PC-9 (cell line): ENCODE data around the gene CKAP2L.

Source experiments
- EZH2 ChIP-seq: fragments of 200-600 bp; sonication (generic); IDR thresholded peaks from 2 replicates; pipeline ENCODE4 v1.8.0; 2017; ENCODE audit warnings: antibody characterized with exemption, low read depth
- TF ChIP-seq, protein P1 (sequence below): fragments of 200-600 bp; sonication (generic); conservative IDR thresholded peaks from 2 replicates; pipeline ENCODE4 v1.6.1; 2017; ENCODE audit warnings: mixed run types, antibody characterized with exemption, mild to moderate bottlenecking, moderate library complexity

DNA sequence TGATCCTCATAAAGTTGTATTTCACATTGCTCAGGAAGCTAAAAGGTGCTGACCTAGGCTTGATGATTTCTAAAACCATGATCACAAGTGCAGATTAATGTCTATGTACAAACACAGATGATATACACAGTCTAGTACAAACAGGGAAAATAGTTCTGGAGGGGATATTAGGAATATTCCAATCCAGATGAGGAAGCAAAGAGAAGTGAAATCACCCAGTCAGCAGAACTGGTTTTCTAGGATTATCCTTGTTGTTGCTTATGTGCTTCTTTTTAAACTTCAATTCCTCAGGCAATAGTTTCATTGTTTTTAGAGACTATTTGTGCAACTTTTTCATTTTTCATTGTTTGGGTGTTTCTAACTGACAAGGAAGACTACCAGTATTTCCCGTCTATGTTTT is 15.2 kb upstream of the CKAP2L start:
- TF ChIP-seq, protein P1, sequence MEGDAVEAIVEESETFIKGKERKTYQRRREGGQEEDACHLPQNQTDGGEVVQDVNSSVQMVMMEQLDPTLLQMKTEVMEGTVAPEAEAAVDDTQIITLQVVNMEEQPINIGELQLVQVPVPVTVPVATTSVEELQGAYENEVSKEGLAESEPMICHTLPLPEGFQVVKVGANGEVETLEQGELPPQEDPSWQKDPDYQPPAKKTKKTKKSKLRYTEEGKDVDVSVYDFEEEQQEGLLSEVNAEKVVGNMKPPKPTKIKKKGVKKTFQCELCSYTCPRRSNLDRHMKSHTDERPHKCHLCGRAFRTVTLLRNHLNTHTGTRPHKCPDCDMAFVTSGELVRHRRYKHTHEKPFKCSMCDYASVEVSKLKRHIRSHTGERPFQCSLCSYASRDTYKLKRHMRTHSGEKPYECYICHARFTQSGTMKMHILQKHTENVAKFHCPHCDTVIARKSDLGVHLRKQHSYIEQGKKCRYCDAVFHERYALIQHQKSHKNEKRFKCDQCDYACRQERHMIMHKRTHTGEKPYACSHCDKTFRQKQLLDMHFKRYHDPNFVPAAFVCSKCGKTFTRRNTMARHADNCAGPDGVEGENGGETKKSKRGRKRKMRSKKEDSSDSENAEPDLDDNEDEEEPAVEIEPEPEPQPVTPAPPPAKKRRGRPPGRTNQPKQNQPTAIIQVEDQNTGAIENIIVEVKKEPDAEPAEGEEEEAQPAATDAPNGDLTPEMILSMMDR = no peak
- TF ChIP-seq EZH2 = no peak
